SU-DHL-6 (cell line): ENCODE measurements around the gene HIVEP2.

Experiments used
- H2AFZ ChIP-seq: fragments of 200-600 bp; sonication (generic); 2 replicates; pipeline ENCODE4 v1.6.1; 2014; ENCODE audit warnings: low read depth, mild to moderate bottlenecking, moderate library complexity, mixed read lengths, antibody characterized with exemption, low read length; ENCODE audit not compliant: severe bottlenecking
- H3F3A ChIP-seq: fragments of 200-600 bp; shearing (Covaris generic); 2 replicates; pipeline ENCODE4 v1.6.0; 2016; ENCODE audit warnings: antibody characterized with exemption, mild to moderate bottlenecking; ENCODE audit not compliant: insufficient read depth
- H3K27ac ChIP-seq: fragments of 200-600 bp; sonication (generic); 2 replicates; pipeline ENCODE4 v1.5.1; 2016; ENCODE audit warnings: low read depth, mild to moderate bottlenecking, low read length, moderate library complexity, mixed read lengths
- H3K27me3 ChIP-seq: fragments of 200-600 bp; sonication (generic), shearing (Covaris generic); 2 replicates; pipeline ENCODE4 v1.6.0; 2014; ENCODE audit warnings: mild to moderate bottlenecking, low read length
- H3K36me3 ChIP-seq: fragments of 200-600 bp; sonication (generic); 2 replicates; pipeline ENCODE4 v1.6.1; 2014; ENCODE audit warnings: mild to moderate bottlenecking, low read length, mixed read lengths
- H3K4me2 ChIP-seq: fragments of 300-600, 200-600 bp; shearing (Covaris generic), sonication (generic); 2 replicates; pipeline ENCODE4 v1.6.0; 2014; ENCODE audit warnings: low read length, low read depth, mild to moderate bottlenecking; ENCODE audit not compliant: poor library complexity, severe bottlenecking
- H3K4me3 ChIP-seq: fragments of 200-600 bp; sonication (generic); 2 replicates; pipeline ENCODE4 v1.5.1; 2014; ENCODE audit warnings: antibody characterized with exemption, low read length, mild to moderate bottlenecking, mixed read lengths; ENCODE audit not compliant: insufficient read depth, poor library complexity, severe bottlenecking
- H3K79me2 ChIP-seq: fragments of 200-600 bp; sonication (generic); 2 replicates; pipeline ENCODE4 v1.6.1; 2014; ENCODE audit warnings: mild to moderate bottlenecking, low read length, moderate library complexity; ENCODE audit not compliant: insufficient read depth
- H3K9ac ChIP-seq: fragments of 200-600 bp; sonication (generic); 2 replicates; pipeline ENCODE4 v1.7.0; 2014; ENCODE audit warnings: mild to moderate bottlenecking, low read length
- H3K9me2 ChIP-seq: fragments of 200-600 bp; sonication (generic); replicated peaks from 2 replicates; pipeline ENCODE4 v1.6.1; 2014; ENCODE audit warnings: low read length; ENCODE audit not compliant: insufficient read depth
- H3K9me3 ChIP-seq: fragments of 200-600 bp; sonication (generic); 2 replicates; pipeline ENCODE4 v1.6.1; 2014; ENCODE audit warnings: low read length, mixed read lengths; ENCODE audit not compliant: insufficient read depth
- H4K20me1 ChIP-seq: fragments of 200-600 bp; sonication (generic); 2 replicates; pipeline ENCODE4 v1.6.1; 2014; ENCODE audit warnings: low read depth, mild to moderate bottlenecking, antibody characterized with exemption, low read length, moderate library complexity, mixed read lengths
- EZH2phosphoT487 ChIP-seq: fragments of 200-600 bp; sonication (generic), shearing (Covaris generic); conservative IDR thresholded peaks from 2 replicates; pipeline ENCODE4 v1.6.1; 2018; ENCODE audit warnings: mild to moderate bottlenecking, antibody characterized with exemption, low read length, moderate library complexity, mixed read lengths
- TF ChIP-seq, protein P1 (sequence below): fragments of 200-600 bp; sonication (generic); IDR thresholded peaks from one replicate; pipeline ENCODE4 v1.5.1; 2017; ENCODE audit warnings: antibody characterized with exemption, mild to moderate bottlenecking, low read length, moderate library complexity; ENCODE audit not compliant: insufficient read depth, poor library complexity, severe bottlenecking

Gene HIVEP2

DNA sequence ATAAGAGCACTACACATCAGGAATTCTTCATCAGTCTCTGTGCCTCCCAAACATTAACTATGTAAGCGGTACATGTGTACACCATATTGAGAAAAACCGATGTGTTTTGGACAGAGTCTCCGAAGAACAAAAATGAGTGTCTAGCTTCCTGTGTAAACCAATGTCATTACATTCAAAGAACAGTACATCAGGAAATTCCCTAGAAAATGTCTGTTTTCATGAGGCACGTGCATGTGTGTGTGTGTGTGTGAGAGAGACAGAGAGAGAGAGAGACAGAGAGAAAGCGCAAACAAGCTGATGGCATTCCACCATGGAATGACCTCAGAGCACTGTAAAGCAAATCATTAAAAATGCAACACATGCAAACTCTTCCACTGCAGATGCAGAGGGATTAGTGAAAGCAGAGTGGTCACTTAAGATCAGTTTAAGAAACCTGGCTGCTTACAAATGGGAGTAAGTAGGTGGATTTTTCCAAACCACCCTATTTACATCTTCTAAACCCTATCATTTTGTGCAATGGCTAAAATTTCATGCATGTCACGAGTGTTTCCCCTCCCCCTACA is 133.9 kb downstream of the HIVEP2 start:
- no peak overlapping the region for H3K4me3 ChIP-seq
- H2AFZ ChIP-seq, result no peak overlapping the region
- H3K9ac ChIP-seq, result no peak overlapping the region
- H3K27me3 ChIP-seq, result no peaks in the 10 kb centered on the region
- H4K20me1 ChIP-seq, result no peaks in the 10 kb centered on the region
- no peaks in the 10 kb centered on the region for H3K9me3 ChIP-seq
- H3F3A ChIP-seq, result no peaks in the 10 kb centered on the region
- H3K9me2 ChIP-seq, result no peaks in the 10 kb centered on the region
- no peak for TF ChIP-seq EZH2phosphoT487
- TF ChIP-seq, protein P1, sequence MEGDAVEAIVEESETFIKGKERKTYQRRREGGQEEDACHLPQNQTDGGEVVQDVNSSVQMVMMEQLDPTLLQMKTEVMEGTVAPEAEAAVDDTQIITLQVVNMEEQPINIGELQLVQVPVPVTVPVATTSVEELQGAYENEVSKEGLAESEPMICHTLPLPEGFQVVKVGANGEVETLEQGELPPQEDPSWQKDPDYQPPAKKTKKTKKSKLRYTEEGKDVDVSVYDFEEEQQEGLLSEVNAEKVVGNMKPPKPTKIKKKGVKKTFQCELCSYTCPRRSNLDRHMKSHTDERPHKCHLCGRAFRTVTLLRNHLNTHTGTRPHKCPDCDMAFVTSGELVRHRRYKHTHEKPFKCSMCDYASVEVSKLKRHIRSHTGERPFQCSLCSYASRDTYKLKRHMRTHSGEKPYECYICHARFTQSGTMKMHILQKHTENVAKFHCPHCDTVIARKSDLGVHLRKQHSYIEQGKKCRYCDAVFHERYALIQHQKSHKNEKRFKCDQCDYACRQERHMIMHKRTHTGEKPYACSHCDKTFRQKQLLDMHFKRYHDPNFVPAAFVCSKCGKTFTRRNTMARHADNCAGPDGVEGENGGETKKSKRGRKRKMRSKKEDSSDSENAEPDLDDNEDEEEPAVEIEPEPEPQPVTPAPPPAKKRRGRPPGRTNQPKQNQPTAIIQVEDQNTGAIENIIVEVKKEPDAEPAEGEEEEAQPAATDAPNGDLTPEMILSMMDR, result no peak
- no peak overlapping the region for H3K4me2 ChIP-seq
- no peaks in the 10 kb centered on the region for H3K79me2 ChIP-seq
- no peaks in the 10 kb centered on the region for H3K36me3 ChIP-seq
- H3K27ac ChIP-seq, result no peak overlapping the region

DNA sequence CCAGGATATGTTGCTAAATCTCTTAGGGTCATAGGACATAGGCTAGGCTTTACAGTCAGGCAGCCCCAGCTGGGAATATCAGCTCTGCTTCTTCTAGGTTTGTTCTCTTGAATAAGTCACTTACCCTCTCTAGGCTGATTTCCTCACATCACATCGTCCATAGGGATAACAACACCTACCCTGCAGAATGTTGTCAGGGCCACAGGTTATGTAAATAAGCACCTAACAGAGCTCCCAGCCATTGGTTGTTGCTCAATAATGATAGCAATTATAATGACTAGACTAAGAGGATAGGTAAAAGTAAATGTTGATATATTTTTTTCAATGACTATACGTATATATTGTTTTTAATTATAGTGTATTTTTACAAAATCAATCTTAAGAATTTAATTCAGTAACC is 135.0 kb downstream of the HIVEP2 start:
- Histone ChIP-seq H4K20me1 (no peaks in the 10 kb centered on the region), H3K9me3 (no peaks in the 10 kb centered on the region), H3K36me3 (no peaks in the 10 kb centered on the region), H3K4me3 (no peak overlapping the region), H3K79me2 (no peaks in the 10 kb centered on the region), H3K27ac (no peak overlapping the region), H3K4me2 (no peak overlapping the region), H2AFZ (no peak overlapping the region), H3K9me2 (no peaks in the 10 kb centered on the region), H3K9ac (no peak overlapping the region), H3K27me3 (no peaks in the 10 kb centered on the region), H3F3A (no peaks in the 10 kb centered on the region)
- no peak for TF ChIP-seq EZH2phosphoT487
- TF ChIP-seq, protein P1, result no peak

DNA sequence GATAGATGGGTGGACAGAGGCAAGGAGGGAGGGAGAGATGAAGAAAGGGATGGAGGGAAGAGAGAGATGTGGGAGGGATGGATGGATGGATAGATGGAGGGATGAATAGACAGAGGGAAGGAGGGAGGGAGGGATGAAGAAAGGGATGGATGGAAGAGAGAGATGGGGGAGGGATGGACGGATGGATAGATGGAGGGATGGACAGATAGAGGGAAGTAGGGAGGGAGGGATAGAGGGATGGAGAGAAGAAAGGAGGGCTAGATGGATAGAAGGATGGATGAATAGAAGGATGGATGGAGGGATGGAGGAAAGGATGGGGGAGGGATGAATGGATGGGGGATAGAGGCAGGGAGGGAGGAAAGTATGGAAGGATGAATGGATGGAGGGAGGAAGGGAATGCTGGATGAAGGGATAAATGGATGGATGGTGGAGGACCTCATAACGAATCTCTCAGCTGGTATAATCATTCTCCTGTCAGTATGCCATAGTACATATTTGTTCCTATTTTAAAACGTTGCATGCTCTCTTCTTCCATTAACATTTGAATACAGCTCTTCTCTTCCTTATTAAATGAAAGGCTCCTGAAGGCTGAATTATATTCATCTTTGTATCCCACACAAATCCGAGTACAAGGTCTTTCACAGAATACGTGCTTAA is 136.4 kb downstream of the HIVEP2 start:
- H3K9me2 ChIP-seq, result no peaks in the 10 kb centered on the region
- no peaks in the 10 kb centered on the region for H3F3A ChIP-seq
- H3K27me3 ChIP-seq, result no peaks in the 10 kb centered on the region
- H3K79me2 ChIP-seq, result no peaks in the 10 kb centered on the region
- H4K20me1 ChIP-seq, result no peaks in the 10 kb centered on the region
- no peak for TF ChIP-seq EZH2phosphoT487
- TF ChIP-seq, protein P1, result no peak
- H3K4me2 ChIP-seq, result no peak overlapping the region
- no peaks in the 10 kb centered on the region for H3K36me3 ChIP-seq
- no peaks in the 10 kb centered on the region for H3K9me3 ChIP-seq
- H3K9ac ChIP-seq, result no peak overlapping the region
- no peak overlapping the region for H3K4me3 ChIP-seq
- no peak overlapping the region for H3K27ac ChIP-seq
- no peak overlapping the region for H2AFZ ChIP-seq
